ENCODE measurements around the gene GCC1.

The GCC1 gene

GRCh38 chr7:127585044-127585953, at the start of gene GCC1:
GCC1 (minus strand) TSS chr7:127585596; CDS start chr7:127585182, 414 bp downstream.
- peak; percentile 49 to 66 for DNase-seq

GRCh38 chr7:127632276-127632910, 47.0 kb upstream of the GCC1 start:
- DNase-seq, result no peak

GRCh38 chr7:127629268-127629854, 44.0 kb upstream of the GCC1 start:
- DNase-seq, result peak; percentile 35 to 40

- DNase-seq, result no peak
These were observed 43.0 kb upstream of the GCC1 start for GRCh38 chr7:127628445-127628844.

- no peak for DNase-seq
These were observed 39.9 kb upstream of the GCC1 start for GRCh38 chr7:127625331-127625730.

- DNase-seq, result no peak
These were observed 35.2 kb upstream of the GCC1 start for GRCh38 chr7:127620406-127621233.

- no peak for DNase-seq
These were observed 34.4 kb upstream of the GCC1 start for GRCh38 chr7:127619681-127620405.

- DNase-seq, result no peak
These were observed 33.4 kb upstream of the GCC1 start for GRCh38 chr7:127618775-127619174.

GRCh38 chr7:127618042-127618441, 32.6 kb upstream of the GCC1 start, which contains the start of gene PAX4:
PAX4 (minus strand) TSS chr7:127618142; CDS start chr7:127615928, 2,214 bp downstream.
- DNase-seq, result no peak

GRCh38 chr7:127616724-127617123, 31.3 kb upstream of the GCC1 start:
- DNase-seq, result no peak

GRCh38 chr7:127612263-127612662, 26.9 kb upstream of the GCC1 start:
- no peak for DNase-seq

- DNase-seq, result no peak
These were observed 23.9 kb upstream of the GCC1 start for GRCh38 chr7:127609297-127609696.

GRCh38 chr7:127608446-127608845, 23.1 kb upstream of the GCC1 start:
- no peak for DNase-seq

GRCh38 chr7:127600885-127601284, 15.5 kb upstream of the GCC1 start:
- no peak for DNase-seq

GRCh38 chr7:127598318-127598717, 12.9 kb upstream of the GCC1 start:
- DNase-seq, result no peak

- no peak for DNase-seq
These were observed 10.3 kb upstream of the GCC1 start for GRCh38 chr7:127595737-127596136.

GRCh38 chr7:127594490-127594889, 9.1 kb upstream of the GCC1 start:
- DNase-seq, result peak; percentile 95 to 96

GRCh38 chr7:127592550-127592949, 7.2 kb upstream of the GCC1 start:
- no peak for DNase-seq

- DNase-seq, result no peak
These were observed 6.2 kb upstream of the GCC1 start for GRCh38 chr7:127591591-127591990.

- no peak for DNase-seq
These were observed 5.8 kb upstream of the GCC1 start for GRCh38 chr7:127591189-127591588.

GRCh38 chr7:127589896-127590295, 4.5 kb upstream of the GCC1 start:
- DNase-seq, result peak in 1 of 2 experiments; percentile 8
